HG02981 (cell line): ENCODE data around the gene FAM81B.

Experiments used
- ATAC-seq: cut with Tn5 transposase; IDR thresholded peaks from one replicate; pipeline ENCODE4 v1.9.1; 2021; ENCODE audit warnings: mild to moderate bottlenecking, moderate library complexity; ENCODE audit not compliant: unreplicated experiment

FAM81B gene

GRCh38 chr5:95460665-95461064, 69.5 kb downstream of the FAM81B start:
- no peak for ATAC-seq

- no peak for ATAC-seq
Measured at GRCh38 chr5:95471487-95471886, 80.3 kb downstream of the FAM81B start.

DNA sequence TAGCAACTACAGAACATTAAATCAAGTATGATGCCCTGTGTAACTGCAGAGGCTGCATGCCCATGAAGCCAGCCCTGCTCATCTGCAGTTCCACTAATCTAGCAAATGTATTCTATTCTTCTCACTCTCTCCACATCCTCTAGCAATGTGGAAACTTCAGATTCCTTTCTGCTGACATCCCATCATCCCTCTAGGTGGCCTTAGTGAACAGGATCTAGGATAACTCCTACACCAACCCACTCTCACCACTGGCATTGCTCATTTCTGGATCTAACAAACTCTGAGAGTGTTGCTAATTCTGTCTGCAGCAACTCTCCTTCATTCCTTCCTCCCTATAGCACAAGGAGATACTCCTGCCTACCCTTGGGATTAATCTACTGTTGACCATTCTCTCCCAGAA, 80.8 kb downstream of the FAM81B start:
- no peak for ATAC-seq

- ATAC-seq = no peak
Measured at GRCh38 chr5:95484421-95484820, 93.3 kb downstream of the FAM81B start.

DNA sequence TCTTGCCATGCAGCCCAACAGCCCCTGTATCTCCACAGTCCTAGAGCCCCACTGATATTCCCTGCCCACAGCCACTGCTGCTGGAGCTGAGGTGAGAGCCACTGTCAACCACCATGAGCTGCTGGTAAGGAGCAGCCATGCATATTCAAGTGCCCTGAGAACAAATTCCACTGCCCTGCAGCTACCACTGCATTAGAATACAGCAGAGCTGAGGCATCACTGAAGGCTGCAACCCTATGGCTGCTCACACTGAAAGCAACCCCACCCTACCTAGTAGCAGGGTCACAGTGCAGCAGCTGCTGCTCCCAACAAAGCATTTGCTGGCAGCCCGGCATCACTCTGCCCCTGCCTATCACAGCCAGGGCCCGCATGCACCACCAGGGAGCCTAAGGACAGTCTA, 95.0 kb downstream of the FAM81B start:
- ATAC-seq = no peak

DNA sequence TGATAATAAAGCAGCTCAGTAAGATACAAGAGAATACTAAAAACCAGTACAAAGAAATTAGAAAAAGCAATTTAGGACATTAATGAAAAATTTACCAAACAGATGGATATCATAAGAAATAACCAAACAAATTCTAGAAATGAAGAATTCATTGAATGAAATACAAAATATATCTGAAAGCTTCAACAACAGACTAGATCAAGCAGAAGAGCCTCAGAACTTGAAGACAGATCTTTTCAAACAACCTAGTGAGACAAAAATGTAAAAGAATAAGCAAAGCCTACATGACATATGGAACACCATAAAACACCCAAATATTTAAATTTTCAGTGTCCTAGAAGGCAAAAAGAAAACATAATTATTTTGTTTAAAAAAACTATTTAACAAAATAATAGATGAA, 96.7 kb downstream of the FAM81B start:
- ATAC-seq = no peak
